ENCODE results near the gene PSMC3IP.

- TF ChIP-seq CTCF (IDR thresholded peaks at IDR 0.05) (no peak), ESRRA (CRISPR knock-in tag; IDR thresholded peaks at IDR 0.05; ENCODE audit: borderline replicate concordance) (no peak), IRF1 (CRISPR knock-in tag; IDR thresholded peaks at IDR 0.05) (no peak), ETV6 (CRISPR knock-in tag; IDR thresholded peaks at IDR 0.05) (no peak), NFE2L1 (CRISPR knock-in tag; IDR thresholded peaks at IDR 0.05) (no peak), JUN (CRISPR knock-in tag; IDR thresholded peaks at IDR 0.05) (no peak), ELF4 (CRISPR knock-in tag; IDR thresholded peaks at IDR 0.05; ENCODE audit: low read depth) (no peak)
Observed at GRCh38 chr17:42571435-42572225, 5.9 kb downstream of the PSMC3IP start.

All from WTC11 (cell line).